Measurements from ENCODE around the gene DDA1. TPM values are rescaled to one million over a fixed set of nuclear protein-coding genes. Genes with fewer than 3 reads are reported as not detected.

DDA1 gene
- total RNA-seq, 1 experiment from 2014 or later, result 42.8 TPM

DNA sequence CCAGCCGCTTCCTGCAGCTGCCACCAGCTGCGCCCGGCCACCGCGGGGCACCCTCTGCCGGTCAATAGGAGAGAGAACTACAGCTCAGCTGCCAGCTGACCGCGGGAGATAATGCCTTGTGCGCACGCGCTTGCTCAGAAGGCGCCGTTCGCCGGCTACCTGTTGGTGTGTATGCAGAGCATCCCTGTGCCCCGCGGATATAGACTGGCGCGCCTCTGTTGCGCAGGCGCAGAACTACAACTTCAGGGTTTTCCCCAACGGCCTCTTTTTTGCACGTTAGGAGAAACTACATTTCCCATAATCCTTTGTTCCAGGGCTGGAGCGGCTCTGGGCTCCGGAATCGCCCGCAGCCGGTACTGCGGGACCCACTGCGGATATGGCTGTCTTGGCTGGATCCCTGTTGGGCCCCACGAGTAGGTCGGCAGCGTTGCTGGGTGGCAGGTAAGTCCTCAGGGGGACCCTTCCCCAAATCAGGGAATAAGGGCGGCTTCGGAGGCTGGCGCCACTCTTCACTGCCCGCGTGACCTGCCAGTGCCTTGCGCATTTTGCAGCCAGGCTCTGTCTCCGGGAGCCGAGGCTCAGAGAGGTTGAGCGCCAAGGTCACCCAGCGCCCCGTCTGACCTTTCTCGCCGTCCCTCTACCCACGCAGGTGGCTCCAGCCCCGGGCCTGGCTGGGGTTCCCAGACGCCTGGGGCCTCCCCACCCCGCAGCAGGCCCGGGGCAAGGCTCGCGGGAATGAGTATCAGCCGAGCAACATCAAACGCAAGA, 3.7 kb upstream of the DDA1 start, which contains the start of gene MRPL34:
TSS of gene MRPL34 (plus strand) at position 356 of the 768 bp plus-strand sequence. CDS start at position 377, 21 bp downstream.
- Mint-ChIP-seq H3K9me3 (no peaks in the 10 kb centered on the region), H3K36me3 (no peaks in the 10 kb centered on the region; the same call in 1 of the 2 replicates), H3K27me3 (ENCODE audit: low read depth) (no peaks in the 10 kb centered on the region), H3K27ac (peak within 1 kb of the TSS; percentile 91), H3K4me3 (peak within 1 kb of the TSS; percentile 89), H3K4me1 (peaks cover 45% of the 10 kb centered on the region)
- DNase-seq (ENCODE audit: low spot score) (peak; percentile 99), ATAC-seq (peak; percentile 51)
- POLR2A ChIA-PET, result interaction anchor here (0.5 to 1.3 kb wide), 8 partner anchors 9 to 99 kb away, joined by 3 to 17 read pairs (median 6); partner anchors contain the start of gene BST2
- CTCF ChIA-PET, result interaction anchor here (0.6 to 3.1 kb wide), 25 partner anchors 9 to 271 kb away, joined by 3 to 60 read pairs (median 5); partner anchors contain the start of genes ANKLE1, BABAM1 and USE1
- TF ChIP-seq RELA (CRISPR knock-in tag; IDR thresholded peaks at IDR 0.05; ENCODE audit: borderline replicate concordance) (no peak), NR2C2 (CRISPR knock-in tag; IDR thresholded peaks at IDR 0.05) (no peak), SMAD4 (CRISPR knock-in tag; IDR thresholded peaks at IDR 0.05) (no peak), IRF2 (CRISPR knock-in tag; IDR thresholded peaks at IDR 0.05; ENCODE audit: borderline replicate concordance, low read depth) (0 out of 2 replicates have a peak, but pooled peaks have one; percentile 52), ZNF416 (CRISPR knock-in tag; IDR thresholded peaks at IDR 0.05) (no peak; the same call in none of the 2 replicates), FOXJ3 (CRISPR knock-in tag; IDR thresholded peaks at IDR 0.05; ENCODE audit: borderline replicate concordance) (no peak), EMX1 (CRISPR knock-in tag; IDR thresholded peaks at IDR 0.05) (no peak; the same call in 1 of the 2 replicates), SMAD3 (CRISPR knock-in tag; IDR thresholded peaks at IDR 0.05; ENCODE audit: borderline replicate concordance) (no peak), NFE2L1 (CRISPR knock-in tag; IDR thresholded peaks at IDR 0.05) (peak; percentile 69; the same call in 1 of the 2 replicates), NFATC4 (CRISPR knock-in tag; IDR thresholded peaks at IDR 0.05) (no peak), ZNF219 (CRISPR knock-in tag; IDR thresholded peaks at IDR 0.05; ENCODE audit: borderline replicate concordance) (no peak), TEAD1 (CRISPR knock-in tag; IDR thresholded peaks at IDR 0.05) (no peak; the same call in 1 of the 2 replicates), ZNF232 (CRISPR knock-in tag; IDR thresholded peaks at IDR 0.05) (peak; percentile 55; the same call in 1 of the 2 replicates), NFYB (CRISPR knock-in tag; conservative IDR thresholded peaks at IDR 0.05; ENCODE audit: low read depth) (peak; percentile 36; the same call in 1 of the 2 replicates)
- TF ChIP-seq, protein P1, sequence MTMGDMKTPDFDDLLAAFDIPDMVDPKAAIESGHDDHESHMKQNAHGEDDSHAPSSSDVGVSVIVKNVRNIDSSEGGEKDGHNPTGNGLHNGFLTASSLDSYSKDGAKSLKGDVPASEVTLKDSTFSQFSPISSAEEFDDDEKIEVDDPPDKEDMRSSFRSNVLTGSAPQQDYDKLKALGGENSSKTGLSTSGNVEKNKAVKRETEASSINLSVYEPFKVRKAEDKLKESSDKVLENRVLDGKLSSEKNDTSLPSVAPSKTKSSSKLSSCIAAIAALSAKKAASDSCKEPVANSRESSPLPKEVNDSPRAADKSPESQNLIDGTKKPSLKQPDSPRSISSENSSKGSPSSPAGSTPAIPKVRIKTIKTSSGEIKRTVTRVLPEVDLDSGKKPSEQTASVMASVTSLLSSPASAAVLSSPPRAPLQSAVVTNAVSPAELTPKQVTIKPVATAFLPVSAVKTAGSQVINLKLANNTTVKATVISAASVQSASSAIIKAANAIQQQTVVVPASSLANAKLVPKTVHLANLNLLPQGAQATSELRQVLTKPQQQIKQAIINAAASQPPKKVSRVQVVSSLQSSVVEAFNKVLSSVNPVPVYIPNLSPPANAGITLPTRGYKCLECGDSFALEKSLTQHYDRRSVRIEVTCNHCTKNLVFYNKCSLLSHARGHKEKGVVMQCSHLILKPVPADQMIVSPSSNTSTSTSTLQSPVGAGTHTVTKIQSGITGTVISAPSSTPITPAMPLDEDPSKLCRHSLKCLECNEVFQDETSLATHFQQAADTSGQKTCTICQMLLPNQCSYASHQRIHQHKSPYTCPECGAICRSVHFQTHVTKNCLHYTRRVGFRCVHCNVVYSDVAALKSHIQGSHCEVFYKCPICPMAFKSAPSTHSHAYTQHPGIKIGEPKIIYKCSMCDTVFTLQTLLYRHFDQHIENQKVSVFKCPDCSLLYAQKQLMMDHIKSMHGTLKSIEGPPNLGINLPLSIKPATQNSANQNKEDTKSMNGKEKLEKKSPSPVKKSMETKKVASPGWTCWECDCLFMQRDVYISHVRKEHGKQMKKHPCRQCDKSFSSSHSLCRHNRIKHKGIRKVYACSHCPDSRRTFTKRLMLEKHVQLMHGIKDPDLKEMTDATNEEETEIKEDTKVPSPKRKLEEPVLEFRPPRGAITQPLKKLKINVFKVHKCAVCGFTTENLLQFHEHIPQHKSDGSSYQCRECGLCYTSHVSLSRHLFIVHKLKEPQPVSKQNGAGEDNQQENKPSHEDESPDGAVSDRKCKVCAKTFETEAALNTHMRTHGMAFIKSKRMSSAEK (CRISPR knock-in tag; IDR thresholded peaks at IDR 0.05; ENCODE audit: borderline replicate concordance), result no peak
- TF ChIP-seq, protein P2, sequence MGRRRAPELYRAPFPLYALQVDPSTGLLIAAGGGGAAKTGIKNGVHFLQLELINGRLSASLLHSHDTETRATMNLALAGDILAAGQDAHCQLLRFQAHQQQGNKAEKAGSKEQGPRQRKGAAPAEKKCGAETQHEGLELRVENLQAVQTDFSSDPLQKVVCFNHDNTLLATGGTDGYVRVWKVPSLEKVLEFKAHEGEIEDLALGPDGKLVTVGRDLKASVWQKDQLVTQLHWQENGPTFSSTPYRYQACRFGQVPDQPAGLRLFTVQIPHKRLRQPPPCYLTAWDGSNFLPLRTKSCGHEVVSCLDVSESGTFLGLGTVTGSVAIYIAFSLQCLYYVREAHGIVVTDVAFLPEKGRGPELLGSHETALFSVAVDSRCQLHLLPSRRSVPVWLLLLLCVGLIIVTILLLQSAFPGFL (CRISPR knock-in tag; IDR thresholded peaks at IDR 0.05; ENCODE audit: borderline replicate concordance), result no peak
- TF ChIP-seq, protein P3, sequence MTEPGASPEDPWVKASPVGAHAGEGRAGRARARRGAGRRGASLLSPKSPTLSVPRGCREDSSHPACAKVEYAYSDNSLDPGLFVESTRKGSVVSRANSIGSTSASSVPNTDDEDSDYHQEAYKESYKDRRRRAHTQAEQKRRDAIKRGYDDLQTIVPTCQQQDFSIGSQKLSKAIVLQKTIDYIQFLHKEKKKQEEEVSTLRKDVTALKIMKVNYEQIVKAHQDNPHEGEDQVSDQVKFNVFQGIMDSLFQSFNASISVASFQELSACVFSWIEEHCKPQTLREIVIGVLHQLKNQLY (CRISPR knock-in tag; IDR thresholded peaks at IDR 0.05), result no peak
- TF ChIP-seq, protein P4, sequence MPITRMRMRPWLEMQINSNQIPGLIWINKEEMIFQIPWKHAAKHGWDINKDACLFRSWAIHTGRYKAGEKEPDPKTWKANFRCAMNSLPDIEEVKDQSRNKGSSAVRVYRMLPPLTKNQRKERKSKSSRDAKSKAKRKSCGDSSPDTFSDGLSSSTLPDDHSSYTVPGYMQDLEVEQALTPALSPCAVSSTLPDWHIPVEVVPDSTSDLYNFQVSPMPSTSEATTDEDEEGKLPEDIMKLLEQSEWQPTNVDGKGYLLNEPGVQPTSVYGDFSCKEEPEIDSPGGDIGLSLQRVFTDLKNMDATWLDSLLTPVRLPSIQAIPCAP (CRISPR knock-in tag; IDR thresholded peaks at IDR 0.05), result no peak
- TF ChIP-seq, protein P5, sequence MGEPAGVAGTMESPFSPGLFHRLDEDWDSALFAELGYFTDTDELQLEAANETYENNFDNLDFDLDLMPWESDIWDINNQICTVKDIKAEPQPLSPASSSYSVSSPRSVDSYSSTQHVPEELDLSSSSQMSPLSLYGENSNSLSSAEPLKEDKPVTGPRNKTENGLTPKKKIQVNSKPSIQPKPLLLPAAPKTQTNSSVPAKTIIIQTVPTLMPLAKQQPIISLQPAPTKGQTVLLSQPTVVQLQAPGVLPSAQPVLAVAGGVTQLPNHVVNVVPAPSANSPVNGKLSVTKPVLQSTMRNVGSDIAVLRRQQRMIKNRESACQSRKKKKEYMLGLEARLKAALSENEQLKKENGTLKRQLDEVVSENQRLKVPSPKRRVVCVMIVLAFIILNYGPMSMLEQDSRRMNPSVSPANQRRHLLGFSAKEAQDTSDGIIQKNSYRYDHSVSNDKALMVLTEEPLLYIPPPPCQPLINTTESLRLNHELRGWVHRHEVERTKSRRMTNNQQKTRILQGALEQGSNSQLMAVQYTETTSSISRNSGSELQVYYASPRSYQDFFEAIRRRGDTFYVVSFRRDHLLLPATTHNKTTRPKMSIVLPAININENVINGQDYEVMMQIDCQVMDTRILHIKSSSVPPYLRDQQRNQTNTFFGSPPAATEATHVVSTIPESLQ (CRISPR knock-in tag; IDR thresholded peaks at IDR 0.05), result no peak
- TF ChIP-seq, protein P6, sequence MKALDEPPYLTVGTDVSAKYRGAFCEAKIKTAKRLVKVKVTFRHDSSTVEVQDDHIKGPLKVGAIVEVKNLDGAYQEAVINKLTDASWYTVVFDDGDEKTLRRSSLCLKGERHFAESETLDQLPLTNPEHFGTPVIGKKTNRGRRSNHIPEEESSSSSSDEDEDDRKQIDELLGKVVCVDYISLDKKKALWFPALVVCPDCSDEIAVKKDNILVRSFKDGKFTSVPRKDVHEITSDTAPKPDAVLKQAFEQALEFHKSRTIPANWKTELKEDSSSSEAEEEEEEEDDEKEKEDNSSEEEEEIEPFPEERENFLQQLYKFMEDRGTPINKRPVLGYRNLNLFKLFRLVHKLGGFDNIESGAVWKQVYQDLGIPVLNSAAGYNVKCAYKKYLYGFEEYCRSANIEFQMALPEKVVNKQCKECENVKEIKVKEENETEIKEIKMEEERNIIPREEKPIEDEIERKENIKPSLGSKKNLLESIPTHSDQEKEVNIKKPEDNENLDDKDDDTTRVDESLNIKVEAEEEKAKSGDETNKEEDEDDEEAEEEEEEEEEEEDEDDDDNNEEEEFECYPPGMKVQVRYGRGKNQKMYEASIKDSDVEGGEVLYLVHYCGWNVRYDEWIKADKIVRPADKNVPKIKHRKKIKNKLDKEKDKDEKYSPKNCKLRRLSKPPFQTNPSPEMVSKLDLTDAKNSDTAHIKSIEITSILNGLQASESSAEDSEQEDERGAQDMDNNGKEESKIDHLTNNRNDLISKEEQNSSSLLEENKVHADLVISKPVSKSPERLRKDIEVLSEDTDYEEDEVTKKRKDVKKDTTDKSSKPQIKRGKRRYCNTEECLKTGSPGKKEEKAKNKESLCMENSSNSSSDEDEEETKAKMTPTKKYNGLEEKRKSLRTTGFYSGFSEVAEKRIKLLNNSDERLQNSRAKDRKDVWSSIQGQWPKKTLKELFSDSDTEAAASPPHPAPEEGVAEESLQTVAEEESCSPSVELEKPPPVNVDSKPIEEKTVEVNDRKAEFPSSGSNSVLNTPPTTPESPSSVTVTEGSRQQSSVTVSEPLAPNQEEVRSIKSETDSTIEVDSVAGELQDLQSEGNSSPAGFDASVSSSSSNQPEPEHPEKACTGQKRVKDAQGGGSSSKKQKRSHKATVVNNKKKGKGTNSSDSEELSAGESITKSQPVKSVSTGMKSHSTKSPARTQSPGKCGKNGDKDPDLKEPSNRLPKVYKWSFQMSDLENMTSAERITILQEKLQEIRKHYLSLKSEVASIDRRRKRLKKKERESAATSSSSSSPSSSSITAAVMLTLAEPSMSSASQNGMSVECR (CRISPR knock-in tag; IDR thresholded peaks at IDR 0.05; ENCODE audit: borderline replicate concordance), result no peak
- TF ChIP-seq, protein P7, sequence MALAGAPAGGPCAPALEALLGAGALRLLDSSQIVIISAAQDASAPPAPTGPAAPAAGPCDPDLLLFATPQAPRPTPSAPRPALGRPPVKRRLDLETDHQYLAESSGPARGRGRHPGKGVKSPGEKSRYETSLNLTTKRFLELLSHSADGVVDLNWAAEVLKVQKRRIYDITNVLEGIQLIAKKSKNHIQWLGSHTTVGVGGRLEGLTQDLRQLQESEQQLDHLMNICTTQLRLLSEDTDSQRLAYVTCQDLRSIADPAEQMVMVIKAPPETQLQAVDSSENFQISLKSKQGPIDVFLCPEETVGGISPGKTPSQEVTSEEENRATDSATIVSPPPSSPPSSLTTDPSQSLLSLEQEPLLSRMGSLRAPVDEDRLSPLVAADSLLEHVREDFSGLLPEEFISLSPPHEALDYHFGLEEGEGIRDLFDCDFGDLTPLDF (CRISPR knock-in tag; IDR thresholded peaks at IDR 0.05), result 0 out of 2 replicates have a peak, but pooled peaks have one; percentile 51
